SK-N-SH (cell line): Measurements from ENCODE around the gene GOLGA8A. TPM values are rescaled to one million over a fixed set of nuclear protein-coding genes. Genes with fewer than 3 reads are reported as not detected.
"Not testable (repeated sequence)": the region's sequence is repeated elsewhere in the genome, so short reads cannot be mapped to it uniquely, and the experiment has no call there.

Experiments
- CTCF ChIA-PET: fragments of 300-600, 350-600 bp; formaldehyde crosslinking; extraction: SDS; loops from one replicate; lab custom pipeline; 2021; lab: Yijun Ruan, JAX
- POLR2A ChIA-PET: fragments of 350-600 bp; sonication (Branson Sonifier 250); formaldehyde crosslinking; extraction: SDS; loops from one replicate; lab custom pipeline; 2020; ENCODE audit warnings: antibody characterized with exemption, inconsistent platforms; lab: Yijun Ruan, JAX
- DNase-seq: peaks from one replicate; pipeline ENCODE4 v3.0.0; 2012
- H2AFZ ChIP-seq: fragments of 200-600 bp; sonication (generic); 2 replicates; pipeline ENCODE4 v1.8.1; 2016; ENCODE audit warnings: antibody characterized with exemption, mild to moderate bottlenecking, low read depth
- H3F3A ChIP-seq: fragments of 200-600 bp; sonication (generic); replicated peaks from 2 replicates; pipeline ENCODE3; 2016; ENCODE audit warnings: antibody characterized with exemption, mild to moderate bottlenecking; ENCODE audit not compliant: insufficient read depth
- H3K27ac ChIP-seq, 2 experiments: fragments of 200-500 bp in 1 of 2; fragments of 200-600 bp in 1 of 2; sonication (Bioruptor generic) in 1 of 2; sonication (generic), shearing (Covaris generic) in 1 of 2; 2 replicates each; pipeline versions ENCODE4 v1.5.1 to v1.6.1; 2014 to 2016; ENCODE audit warnings: low read depth in 2 of 2, inconsistent platforms in 1 of 2, low read length in 1 of 2, mild to moderate bottlenecking in 1 of 2, mixed read lengths in 1 of 2
- H3K27me3 ChIP-seq: fragments of 200-600 bp; sonication (generic), shearing (Covaris generic); 2 replicates; pipeline ENCODE4 v1.6.1; 2016; ENCODE audit warnings: mixed run types; ENCODE audit not compliant: insufficient read depth
- H3K36me3 ChIP-seq, 2 experiments: fragments of 200-500 bp in 1 of 2; fragments of 200-600 bp in 1 of 2; sonication (Bioruptor generic) in 1 of 2; sonication (generic) in 1 of 2; replicated peaks in 1 of 2; 2 replicates each; pipeline versions ENCODE3 to v1.5.1; 2014 to 2016; ENCODE audit warnings: low read length in 1 of 2, mild to moderate bottlenecking in 1 of 2; ENCODE audit not compliant: insufficient read depth in 2 of 2, control insufficient read depth in 1 of 2
- H3K4me1 ChIP-seq, 2 experiments: fragments of 200-500 bp in 1 of 2; fragments of 200-600 bp in 1 of 2; sonication (Bioruptor generic) in 1 of 2; sonication (generic), shearing (Covaris generic) in 1 of 2; 2 replicates each; pipeline versions ENCODE4 v1.5.1 to v1.6.1; 2014 to 2016; ENCODE audit warnings: low read depth in 1 of 2, low read length in 1 of 2, mixed run types in 1 of 2; ENCODE audit not compliant: insufficient read depth in 2 of 2, control insufficient read depth in 1 of 2
- H3K4me2 ChIP-seq: fragments of 200-600 bp; sonication (generic), shearing (Covaris generic); 2 replicates; pipeline ENCODE4 v1.6.1; 2017; ENCODE audit warnings: mixed run types
- H3K4me3 ChIP-seq, 2 experiments: fragments of 200-500 bp in 1 of 2; fragments of 200-600 bp in 1 of 2; sonication (Bioruptor generic) in 1 of 2; sonication (generic), shearing (Covaris generic) in 1 of 2; 2 replicates each; pipeline versions ENCODE4 v1.5.1 to v1.8.1; 2014 to 2016; ENCODE audit warnings: low read depth in 2 of 2, inconsistent platforms in 1 of 2, low read length in 1 of 2, mild to moderate bottlenecking in 1 of 2, mixed read lengths in 1 of 2, moderate library complexity in 1 of 2
- H3K79me2 ChIP-seq: fragments of 200-600 bp; sonication (generic); 2 replicates; pipeline ENCODE4 v1.8.1; 2017; ENCODE audit warnings: mild to moderate bottlenecking; ENCODE audit not compliant: insufficient read depth
- H3K9ac ChIP-seq: fragments of 200-600 bp; sonication (generic); 2 replicates; pipeline ENCODE4 v1.6.1; 2017; ENCODE audit warnings: mixed run types
- H3K9me2 ChIP-seq: fragments of 200-600 bp; sonication (generic); 2 replicates; pipeline ENCODE4 v1.6.1; 2017; ENCODE audit warnings: mixed run types
- H3K9me3 ChIP-seq: fragments of 200-600 bp; sonication (generic); 2 replicates; pipeline ENCODE4 v1.6.1; 2017; ENCODE audit warnings: mixed run types, mild to moderate bottlenecking, moderate library complexity
- H4K20me1 ChIP-seq: fragments of 200-600 bp; sonication (generic); 2 replicates; pipeline ENCODE4 v1.6.1; 2017; ENCODE audit warnings: mild to moderate bottlenecking, mixed run types; ENCODE audit not compliant: insufficient read depth
- WGBS: methylation state at CpG from one replicate; pipeline ENCODE4 v1.1.6; 2017; ENCODE audit warnings: low lambda C conversion rate; 5-methylcytosine and 5-hydroxymethylcytosine counted together
- polyA plus RNA-seq, 3 experiments: library from polyadenylated mRNA; depleted of rRNA; stranded (reverse); fragments of >200 nt; gene quantifications; 2 replicates each; pipeline ENCODE4 v1.2.3, GENCODE V29; 2012

Gene GOLGA8A
- polyA plus RNA-seq, 1 of the 3 experiments (the other 2 are of a cell fraction), result 33.9 TPM

DNA sequence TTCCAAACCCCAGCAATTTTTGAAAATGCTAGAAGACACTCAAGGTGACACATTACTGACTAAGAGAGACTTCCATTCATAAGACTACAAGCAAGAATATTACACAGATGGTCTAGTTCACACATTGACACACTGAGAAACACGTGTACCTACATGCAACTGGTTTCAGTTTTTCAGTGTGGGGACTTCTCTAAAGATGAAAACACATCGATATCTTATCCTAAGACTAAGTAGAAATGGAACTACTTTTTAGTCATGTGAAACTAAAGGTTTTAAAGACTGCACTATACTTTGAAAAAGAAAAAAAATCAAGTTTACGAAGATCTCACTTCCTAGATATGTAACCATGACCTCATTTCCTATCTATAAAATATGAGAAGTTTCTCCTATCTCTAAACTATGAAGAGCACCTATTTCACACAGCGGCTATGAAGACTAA lies 34.4 kb downstream of the GOLGA8A start:
- H3K4me2 ChIP-seq, H3K4me3 ChIP-seq, H3K27ac ChIP-seq, DNase-seq, H3K9me3 ChIP-seq, H2AFZ ChIP-seq, H3K9ac ChIP-seq, H3K36me3 ChIP-seq, CTCF ChIA-PET, H3K27me3 ChIP-seq, H3K79me2 ChIP-seq, H3K4me1 ChIP-seq, H3K9me2 ChIP-seq, H3F3A ChIP-seq, H4K20me1 ChIP-seq, POLR2A ChIA-PET: not testable (repeated sequence)
- 90% methylated on average over 1 of the region's 4 CpGs for WGBS

DNA sequence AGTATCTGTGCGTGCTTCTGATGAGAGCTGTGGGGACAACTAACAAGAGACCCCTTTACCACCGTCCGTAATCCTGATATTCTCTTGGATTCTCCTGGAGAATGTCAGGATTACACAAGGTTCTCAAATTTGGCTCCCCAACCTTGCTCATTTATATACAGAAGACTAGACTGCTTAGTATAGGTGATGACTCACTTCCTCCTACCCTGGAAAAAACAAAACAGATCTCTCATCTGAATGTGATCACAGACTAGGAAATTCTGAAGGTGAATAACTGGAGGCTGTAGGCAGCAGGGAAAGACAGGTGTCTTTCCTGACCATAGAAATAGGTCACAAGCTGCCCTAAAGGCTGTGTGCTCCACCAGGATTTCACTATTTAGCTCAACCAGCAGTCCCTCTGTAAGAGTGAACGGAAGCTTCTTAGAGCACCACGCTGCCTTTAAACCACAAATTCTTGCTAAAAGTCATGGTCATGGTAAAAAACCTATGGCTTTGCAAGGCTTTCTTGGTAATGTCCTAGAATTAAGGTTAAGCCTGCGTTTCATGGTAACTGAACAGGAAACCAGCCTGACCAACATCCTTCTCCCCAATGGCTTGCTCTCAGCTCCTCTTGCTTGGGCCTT lies 39.9 kb downstream of the GOLGA8A start:
- H3K27me3 ChIP-seq, H3K79me2 ChIP-seq, CTCF ChIA-PET, H2AFZ ChIP-seq, H3F3A ChIP-seq, H3K4me3 ChIP-seq, H3K9ac ChIP-seq, POLR2A ChIA-PET, H4K20me1 ChIP-seq, H3K9me3 ChIP-seq, H3K36me3 ChIP-seq, H3K4me2 ChIP-seq, DNase-seq, H3K9me2 ChIP-seq, H3K4me1 ChIP-seq, H3K27ac ChIP-seq: not testable (repeated sequence)
- 93% methylated on average over 3 of the region's 6 CpGs for WGBS

DNA sequence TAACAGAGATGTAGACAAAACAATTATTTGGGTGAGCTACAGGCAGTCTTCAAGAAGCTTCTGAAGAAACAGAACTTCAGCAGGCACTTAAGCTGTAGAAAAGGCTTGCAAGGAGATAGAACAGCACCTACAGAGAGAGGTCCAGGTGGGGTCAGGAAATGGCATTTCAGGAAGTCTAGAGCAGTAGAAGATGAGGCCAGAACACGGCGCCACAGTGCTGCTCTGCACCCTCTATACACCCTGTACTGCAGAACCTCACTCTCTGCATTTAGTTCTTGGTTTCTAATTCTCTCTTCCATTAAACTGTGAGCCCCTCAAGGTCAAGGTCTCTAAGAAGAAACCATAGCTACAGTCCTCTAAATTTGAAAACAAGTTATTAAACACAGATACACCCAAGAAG lies 44.6 kb downstream of the GOLGA8A start:
- H3K9me2 ChIP-seq, H3F3A ChIP-seq, H3K9me3 ChIP-seq, H3K36me3 ChIP-seq, H2AFZ ChIP-seq, CTCF ChIA-PET, H4K20me1 ChIP-seq, DNase-seq, H3K4me3 ChIP-seq, H3K4me1 ChIP-seq, H3K9ac ChIP-seq, H3K27ac ChIP-seq, POLR2A ChIA-PET, H3K4me2 ChIP-seq, H3K79me2 ChIP-seq, H3K27me3 ChIP-seq: not testable (repeated sequence)
- WGBS, result no CpG with 5 or more reads among the region's 2 CpGs

DNA sequence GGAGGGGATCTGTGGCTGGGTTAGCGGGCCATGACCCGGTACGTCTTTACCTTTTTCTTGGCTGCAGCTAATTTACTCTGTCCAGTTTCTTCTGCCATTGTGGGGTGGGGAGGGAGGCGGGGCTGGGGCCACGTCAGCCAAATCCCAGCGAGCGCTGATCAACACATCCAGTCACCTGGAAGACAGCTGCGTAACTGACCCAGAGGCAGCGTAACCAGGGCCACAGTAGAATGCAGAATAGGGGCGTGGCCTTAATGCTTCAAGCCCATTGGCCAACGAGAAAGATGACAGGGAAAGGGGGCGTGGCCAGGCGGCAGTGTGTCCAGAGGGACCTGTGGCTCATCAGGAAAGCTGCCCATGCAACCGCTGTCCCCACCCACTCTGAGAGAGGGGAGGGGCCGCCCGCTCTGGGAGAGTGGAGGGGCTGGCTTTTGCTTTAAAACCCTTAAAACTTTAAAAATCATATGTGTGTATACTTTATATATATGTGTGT lies 48.0 kb downstream of the GOLGA8A start:
- H3K27me3 ChIP-seq, H3K4me1 ChIP-seq, H3K4me3 ChIP-seq, H3K79me2 ChIP-seq, H3K36me3 ChIP-seq, POLR2A ChIA-PET, DNase-seq, H4K20me1 ChIP-seq, CTCF ChIA-PET, H2AFZ ChIP-seq, H3F3A ChIP-seq, H3K9me2 ChIP-seq, H3K9me3 ChIP-seq, H3K4me2 ChIP-seq, H3K27ac ChIP-seq, H3K9ac ChIP-seq: not testable (repeated sequence)
- WGBS, result no CpG with 5 or more reads among the region's 16 CpGs

Other genes with a start within 250 kb of the GOLGA8A start
- 13.8 and 20.3 TPM in 2 replicates for gene KATNBL1, start 227.7 kb downstream of the GOLGA8A start, polyA plus RNA-seq (2012; rRNA removed)
- gene EMC4, start 212.8 kb downstream of the GOLGA8A start, polyA plus RNA-seq (2012; rRNA removed), result 159 and 224 TPM in 2 replicates
- 7.7 and 8.0 TPM in 2 replicates for gene SLC12A6, start 100.0 kb downstream of the GOLGA8A start, polyA plus RNA-seq (2012; rRNA removed)
- gene NOP10, start 94.7 kb downstream of the GOLGA8A start, polyA plus RNA-seq (2012; rRNA removed), result 440 and 583 TPM in 2 replicates
- gene NUTM1, start 94.5 kb downstream of the GOLGA8A start, polyA plus RNA-seq (2012; rRNA removed), result not detected in 2 replicates
- gene LPCAT4, start 70.6 kb downstream of the GOLGA8A start, polyA plus RNA-seq (2012; rRNA removed), result 78.6 and 88.4 TPM in 2 replicates
- gene GOLGA8B, start 145.8 kb upstream of the GOLGA8A start, polyA plus RNA-seq (2012; rRNA removed), result 96.6 and 154 TPM in 2 replicates